ENCODE results near the gene HMGCS2.

GRCh38 chr1:119702384-119702783, 66.3 kb downstream of the HMGCS2 start:
- TF ChIP-seq ZNF2 (tag by site-specific recombination; IDR thresholded peaks at IDR 0.05) = no peak
- no peak for TF ChIP-seq CTCF (tag by site-specific recombination; IDR thresholded peaks at IDR 0.05)
- TF ChIP-seq ZNF248 (tag by site-specific recombination; IDR thresholded peaks at IDR 0.05) = no peak
